GM12873 (cell line): Measurements from ENCODE around the gene MFNG.

Experiments
- CTCF ChIP-seq: IDR thresholded peaks from 2 replicates; pipeline ENCODE4 v1.5.1; 2012; ENCODE audit warnings: low read depth, mild to moderate bottlenecking, moderate library complexity, low read length, control low read depth; ENCODE audit not compliant: insufficient read depth; ENCODE audit errors: missing control alignments

Gene MFNG

DNA sequence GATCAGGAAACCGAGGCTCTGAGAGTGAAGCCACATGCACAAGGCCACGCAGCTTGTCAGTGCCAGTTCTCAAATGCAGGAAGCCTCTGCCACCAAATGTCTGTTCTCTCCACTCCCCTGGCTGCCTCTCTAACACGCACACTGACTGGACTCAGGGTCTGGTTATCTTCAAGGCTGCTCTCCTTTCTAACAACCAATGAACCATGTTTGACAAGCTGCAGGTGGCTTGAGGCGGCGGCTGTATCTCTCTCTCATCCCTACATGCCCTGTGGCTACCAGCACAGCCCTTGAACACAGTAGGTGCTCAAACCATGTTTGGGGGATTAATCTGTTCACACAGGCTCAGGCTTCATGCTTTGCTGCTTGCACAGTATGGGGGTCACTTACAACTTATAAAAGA is 23.7 kb downstream of the MFNG start:
- no peak for TF ChIP-seq CTCF

DNA sequence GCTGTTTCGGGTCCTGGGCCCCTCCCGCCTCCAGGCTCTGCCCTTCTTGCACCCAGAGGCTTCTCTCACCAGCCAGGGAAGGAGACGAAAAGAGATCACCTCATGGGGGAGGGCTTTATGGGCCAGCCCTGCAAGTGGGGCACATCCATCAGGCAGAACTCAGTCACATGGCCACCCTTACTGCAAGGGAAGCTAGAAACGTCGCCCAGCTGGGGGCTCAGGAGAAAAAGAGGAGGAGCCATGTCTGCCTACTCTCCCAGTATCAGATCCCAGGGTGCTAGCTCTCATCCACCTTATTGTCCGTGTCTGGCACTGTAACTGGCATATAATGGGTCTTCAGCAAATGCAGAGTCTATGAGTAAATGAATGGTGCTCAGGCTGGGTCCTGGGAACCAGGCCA is 24.2 kb downstream of the MFNG start:
- no peak for TF ChIP-seq CTCF

DNA sequence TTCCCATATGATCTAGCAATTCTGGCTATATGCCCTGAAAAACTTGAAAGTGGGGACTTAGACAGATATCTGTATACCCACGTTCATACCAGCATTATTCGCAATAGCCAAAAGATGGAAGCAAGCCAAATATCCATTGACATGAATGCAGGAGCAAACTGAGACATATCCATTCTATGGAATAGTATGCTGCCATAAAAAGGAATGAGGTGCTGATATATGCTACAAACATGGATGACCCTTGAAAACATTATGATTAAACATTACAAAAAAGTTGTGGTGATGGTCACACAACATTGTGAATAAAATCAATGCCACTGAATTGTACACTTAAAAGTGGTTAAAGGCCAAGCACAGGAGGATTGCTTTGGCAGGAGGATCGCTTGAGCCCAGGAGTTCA is 25.5 kb downstream of the MFNG start:
- no peak for TF ChIP-seq CTCF

DNA sequence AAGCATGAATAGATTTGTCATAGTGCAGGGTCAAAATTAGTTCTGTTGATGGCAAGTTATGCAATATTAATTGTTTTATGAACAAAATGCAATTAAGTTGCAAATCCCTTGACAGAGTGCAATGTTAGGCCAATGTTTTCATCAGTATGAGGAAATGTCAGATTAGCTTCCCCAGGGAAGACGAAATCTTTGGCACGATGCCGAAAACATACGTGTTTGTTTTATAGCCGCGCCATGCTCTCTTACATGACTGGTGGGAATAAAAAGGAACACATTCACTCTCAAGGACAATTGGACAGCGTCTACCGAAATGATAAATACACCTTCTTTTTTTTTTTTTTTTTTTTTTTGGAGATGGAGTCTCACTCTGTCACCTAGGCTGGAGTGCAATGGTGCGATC is 27.0 kb downstream of the MFNG start:
- TF ChIP-seq CTCF = no peak

DNA sequence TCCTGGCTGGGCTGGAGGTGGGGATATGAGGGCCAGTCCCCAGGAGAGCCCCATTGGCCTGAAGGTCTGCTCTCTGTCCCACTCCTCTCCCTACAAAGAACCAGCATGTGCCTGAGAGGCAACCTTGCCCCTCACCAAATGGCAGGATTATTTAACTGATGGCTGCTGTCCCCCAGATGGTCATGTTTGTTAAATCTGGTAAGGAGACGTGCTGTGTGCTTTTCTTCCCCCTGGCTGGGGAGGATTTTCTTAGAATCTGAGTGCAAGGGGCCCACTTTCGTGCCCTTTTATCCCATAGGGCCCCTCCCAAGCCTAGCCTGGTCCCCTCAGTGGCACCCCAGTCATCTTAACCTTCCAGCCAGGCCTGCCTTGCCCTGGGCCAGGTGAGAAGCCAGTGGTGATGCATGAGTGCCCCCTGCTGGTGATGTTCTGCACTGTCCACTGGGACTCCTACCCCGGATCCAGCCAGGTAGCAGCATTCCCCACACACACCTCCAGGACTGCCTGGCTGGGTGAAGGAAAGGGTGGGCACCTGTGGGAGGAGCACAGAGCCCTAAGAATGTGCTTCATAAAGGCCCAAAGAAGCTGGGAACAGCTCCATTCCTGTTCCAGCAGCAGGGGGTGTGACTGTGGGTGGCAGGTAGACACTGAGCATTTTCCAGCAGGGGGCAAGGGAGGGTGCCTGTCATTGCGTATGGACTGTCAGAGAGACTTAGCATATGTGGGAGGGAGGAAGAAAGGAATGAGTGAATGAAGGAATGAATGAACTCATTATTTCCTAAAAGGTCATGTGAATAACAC is 28.9 kb downstream of the MFNG start:
- peak; percentile 98 for TF ChIP-seq CTCF

DNA sequence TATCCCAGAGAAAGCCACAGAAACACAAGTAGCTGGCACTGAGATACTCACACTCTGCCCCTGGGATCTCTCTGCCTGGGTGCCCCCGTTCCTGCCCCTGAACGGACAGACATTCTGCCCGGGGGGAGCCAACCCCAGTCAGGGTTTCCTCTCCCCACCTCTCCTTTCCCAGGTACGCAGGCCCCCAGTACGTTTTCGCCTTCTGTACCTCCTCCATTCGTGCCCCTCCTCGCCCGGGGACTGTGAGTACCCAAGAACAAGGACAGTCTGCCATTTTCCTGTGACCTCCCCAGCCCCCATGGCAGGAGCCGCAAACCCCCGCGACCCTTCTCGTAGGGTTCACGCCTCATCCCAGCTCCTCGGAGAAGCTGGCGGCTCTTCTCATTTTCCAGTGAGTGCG is 29.8 kb downstream of the MFNG start:
- no peak for TF ChIP-seq CTCF

GRCh38 chr22:37455896-37456295 is 30.3 kb downstream of the MFNG start:
- TF ChIP-seq CTCF = no peak
